HepG2 (cell line): Measurements from ENCODE around the gene FUT6. TPM values are rescaled to one million over a fixed set of nuclear protein-coding genes. Genes with fewer than 3 reads are reported as not detected.
A peak's percentile ranks its signal among the peaks of the same experiment; 100 is the strongest.

ENCODE experiments used
- ADNP ChIP-seq: sonication (generic); formaldehyde crosslinking; IDR thresholded peaks from 2 replicates; pipeline ENCODE4 v1.4.0; 2020; ENCODE audit warnings: missing genetic modification reagents
- ARID4A ChIP-seq: sonication (generic); formaldehyde crosslinking; IDR thresholded peaks from 2 replicates; pipeline ENCODE4 v1.5.0; 2020; ENCODE audit warnings: mild to moderate bottlenecking, missing genetic modification reagents, borderline replicate concordance
- ARNT ChIP-seq: fragments of 450-650 bp; IDR thresholded peaks from 2 replicates; pipeline ENCODE4 v1.6.1; 2017
- FLYWCH1 ChIP-seq: sonication (generic); formaldehyde crosslinking; IDR thresholded peaks from 2 replicates; pipeline ENCODE4 v1.8.1; 2023; ENCODE audit warnings: mild to moderate bottlenecking, missing genetic modification reagents
- MATR3 ChIP-seq: sonication (generic); formaldehyde crosslinking; IDR thresholded peaks from 2 replicates; pipeline ENCODE4 v1.4.0; 2020; ENCODE audit warnings: missing genetic modification reagents
- ONECUT2 ChIP-seq: sonication (generic); formaldehyde crosslinking; IDR thresholded peaks from 2 replicates; pipeline ENCODE4 v1.4.0; 2020; ENCODE audit warnings: missing genetic modification reagents
- PAXIP1 ChIP-seq: sonication (generic); formaldehyde crosslinking; conservative IDR thresholded peaks from 2 replicates; pipeline ENCODE4 v1.4.0; 2020; ENCODE audit warnings: mild to moderate bottlenecking, missing genetic modification reagents, moderate library complexity
- PRDM10 ChIP-seq: sonication (generic); formaldehyde crosslinking; IDR thresholded peaks from 2 replicates; pipeline ENCODE4 v1.4.0; 2020; ENCODE audit warnings: low read depth, missing genetic modification reagents
- SP5 ChIP-seq: IDR thresholded peaks from 2 replicates; pipeline ENCODE4 v1.6.1; 2016; ENCODE audit warnings: low read depth, borderline replicate concordance
- TGIF2 ChIP-seq: IDR thresholded peaks from 2 replicates; pipeline ENCODE4 v1.6.1; 2016; ENCODE audit warnings: control low read depth, missing compliant biosample characterization
- ZFX ChIP-seq: sonication (generic); formaldehyde crosslinking; IDR thresholded peaks from 2 replicates; pipeline ENCODE4 v1.4.0; 2020; ENCODE audit warnings: mild to moderate bottlenecking, low read depth, missing genetic modification reagents, moderate library complexity
- ZGPAT ChIP-seq: IDR thresholded peaks from 2 replicates; pipeline ENCODE4 v1.6.1; 2016; ENCODE audit warnings: mild to moderate bottlenecking
- ZKSCAN1 ChIP-seq: fragments of 150-350 bp; IDR thresholded peaks from 2 replicates; pipeline ENCODE4 v1.6.1; 2014; ENCODE audit warnings: low read length
- ZNF468 ChIP-seq: sonication (generic); formaldehyde crosslinking; IDR thresholded peaks from 2 replicates; pipeline ENCODE4 v1.8.0; 2022; ENCODE audit warnings: mild to moderate bottlenecking, moderate library complexity, missing genetic modification reagents
- ZNF589 ChIP-seq: sonication (generic); formaldehyde crosslinking; conservative IDR thresholded peaks from 2 replicates; pipeline ENCODE4 v1.8.0; 2022; ENCODE audit warnings: mild to moderate bottlenecking, moderate library complexity, missing genetic modification reagents
- ZNF816 ChIP-seq: sonication (generic); formaldehyde crosslinking; IDR thresholded peaks from 2 replicates; pipeline ENCODE4 v1.8.0; 2022; ENCODE audit warnings: missing genetic modification reagents, mild to moderate bottlenecking, borderline replicate concordance
- polyA plus RNA-seq, 8 experiments: library from polyadenylated mRNA; depleted of rRNA in 3 of 8; stranded (reverse) in 7 of 8; unstranded in 1 of 8; fragments of >200 nt; fragmentation: Illumina TruSeq in 4 of 8; extraction: Trizol in 4 of 8; gene quantifications; 2 replicates each; pipeline versions ENCODE4 v1.2.1 to v1.2.3, GENCODE V29; 2011 to 2016; ENCODE audit warnings: low read depth in 4 of 8, missing spikeins in 1 of 8, mixed read lengths in 1 of 8; ENCODE audit not compliant: insufficient read depth in 1 of 8
- total RNA-seq, 5 experiments: library from RNA; depleted of rRNA; stranded (reverse); fragments of >200 nt; fragmentation: Illumina TruSeq; extraction: Trizol; gene quantifications; 2 replicates each; pipeline ENCODE4 v1.2.3, GENCODE V29; 2016; ENCODE audit warnings: low read depth in 1 of 5

The FUT6 gene
- total and polyA plus RNA-seq, 2 of the 13 experiments (the other 11 are each of a cell fraction or from before 2014, with no cell fraction given): 8.2 to 27.7 TPM

- peak; percentile 46 for TF ChIP-seq PAXIP1
- TF ChIP-seq ARID4A (CRISPR knock-in tag): peak; percentile 99
- TF ChIP-seq PRDM10 (CRISPR knock-in tag): peak; percentile 43; the same call in 1 of the 2 replicates
- no peak for TF ChIP-seq ZKSCAN1
- peak; percentile 67; the same call in 1 of the 2 replicates for TF ChIP-seq ZNF589 (CRISPR knock-in tag)
- TF ChIP-seq ADNP: no peak
- TF ChIP-seq MATR3: no peak
- TF ChIP-seq ZGPAT: peak; percentile 98
- TF ChIP-seq ONECUT2 (CRISPR knock-in tag): no peak
- peak; percentile 89 for TF ChIP-seq ZFX
- no peak for TF ChIP-seq ZNF468 (CRISPR knock-in tag)
- peak; percentile 100 for TF ChIP-seq TGIF2 (CRISPR knock-in tag)
- TF ChIP-seq ARNT: no peak
- TF ChIP-seq ZNF816 (CRISPR knock-in tag): no peak; the same call in 1 of the 2 replicates
- no peak for TF ChIP-seq FLYWCH1 (CRISPR knock-in tag)
- no peak for TF ChIP-seq SP5
These were observed 48.7 kb downstream of the FUT6 start, which contains the start of gene DUS3L (continued) for GRCh38 chr19:5790559-5791520.
